SK-N-MC (cell line): ENCODE results near the gene TNS2.

Source experiments
- EZH2 ChIP-seq: fragments of 200-600 bp; sonication (generic); IDR thresholded peaks from one replicate; pipeline ENCODE4 v1.6.1; 2017; ENCODE audit warnings: antibody characterized with exemption
- FOXP2 ChIP-seq: optimal IDR thresholded peaks from 2 replicates; pipeline ENCODE3; 2011; ENCODE audit warnings: mild to moderate bottlenecking, moderate library complexity; ENCODE audit not compliant: insufficient read depth; ENCODE audit errors: extremely low read length, control extremely low read depth
- POLR2AphosphoS5 ChIP-seq: IDR thresholded peaks from 2 replicates; pipeline ENCODE4 v1.6.1; 2012; ENCODE audit warnings: mild to moderate bottlenecking, low read depth, low read length, borderline replicate concordance

DNA sequence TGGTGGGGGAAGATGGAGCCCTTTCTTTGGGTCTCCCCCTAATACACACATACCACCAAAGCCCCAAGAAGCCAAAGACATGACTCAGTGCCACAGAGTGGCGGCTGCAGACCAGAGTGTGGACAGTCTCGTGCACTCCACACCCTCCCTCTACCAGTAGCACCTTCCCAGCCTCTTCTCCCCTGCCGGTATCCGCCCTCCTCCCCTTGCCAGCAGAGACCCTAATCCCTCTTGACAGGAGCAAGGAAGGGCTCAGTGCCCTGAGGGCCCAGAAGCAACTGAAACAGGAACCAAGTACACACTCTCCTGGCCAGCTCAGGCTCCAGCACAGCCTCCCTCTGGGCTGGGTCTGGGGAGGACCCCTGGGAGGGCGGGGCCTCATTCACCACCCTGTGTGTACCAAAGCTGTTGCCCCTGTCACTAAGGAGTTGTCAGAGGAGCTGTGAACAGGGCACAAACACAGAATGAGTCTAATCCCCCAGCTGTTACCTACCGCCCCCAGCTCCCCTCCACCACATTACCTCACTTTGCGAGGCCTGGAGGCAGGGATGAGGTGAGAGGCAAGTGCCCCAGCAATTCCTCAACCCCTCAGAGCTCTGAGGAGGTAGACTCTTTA, 21.1 kb downstream of the TNS2 start:
- TF ChIP-seq EZH2, result no peak
- no peak for TF ChIP-seq POLR2AphosphoS5
- TF ChIP-seq FOXP2, result no peak
